ENCODE measurements around the gene RUFY1. TPM values are rescaled to one million over a fixed set of nuclear protein-coding genes. Genes with fewer than 3 reads are reported as not detected.
A peak's percentile ranks its signal among the peaks of the same experiment; 100 is the strongest.

RUFY1 gene
- total and polyA plus RNA-seq, 2 of the 13 experiments (the other 11 are each of a cell fraction or from before 2014, with no cell fraction given) = 19.9 to 31.9 TPM

- no peak for TF ChIP-seq SNAPC4 (CRISPR knock-in tag; IDR thresholded peaks at IDR 0.05)
- TF ChIP-seq ZNF138 (CRISPR knock-in tag; IDR thresholded peaks at IDR 0.05; ENCODE audit: low read depth) = no peak
- no peak for TF ChIP-seq ISX (CRISPR knock-in tag; conservative IDR thresholded peaks at IDR 0.05)
- 0 out of 2 replicates have a peak, but pooled peaks have one; percentile 29 for TF ChIP-seq SALL1 (CRISPR knock-in tag; IDR thresholded peaks at IDR 0.05)
- no peak for TF ChIP-seq KLF13 (CRISPR knock-in tag; IDR thresholded peaks at IDR 0.05)
- no peak for TF ChIP-seq ZNF441 (CRISPR knock-in tag; IDR thresholded peaks at IDR 0.05; ENCODE audit: borderline replicate concordance)
- TF ChIP-seq CENPX (CRISPR knock-in tag; IDR thresholded peaks at IDR 0.05) = no peak
- 0 out of 2 replicates have a peak, but pooled peaks have one; percentile 22 for TF ChIP-seq CBX5 (CRISPR knock-in tag; IDR thresholded peaks at IDR 0.05; ENCODE audit: borderline replicate concordance)
- TF ChIP-seq ZNF574 (CRISPR knock-in tag; IDR thresholded peaks at IDR 0.05) = 0 out of 2 replicates have a peak, but pooled peaks have one; percentile 17
- TF ChIP-seq RAD21 (CRISPR knock-in tag; IDR thresholded peaks at IDR 0.05) = 0 out of 2 replicates have a peak, but pooled peaks have one; percentile 31
- no peak for TF ChIP-seq SMARCC2 (IDR thresholded peaks at IDR 0.05)
- TF ChIP-seq ZNF792 (CRISPR knock-in tag; IDR thresholded peaks at IDR 0.05) = 0 out of 2 replicates have a peak, but pooled peaks have one; percentile 30
- TF ChIP-seq ZNF263 (CRISPR knock-in tag; IDR thresholded peaks at IDR 0.05) = 0 out of 2 replicates have a peak, but pooled peaks have one; percentile 38
- peak; percentile 22; the same call in 1 of the 2 replicates for TF ChIP-seq RXRB (CRISPR knock-in tag; IDR thresholded peaks at IDR 0.05; ENCODE audit: borderline replicate concordance)
- TF ChIP-seq ZNF800 (CRISPR knock-in tag; IDR thresholded peaks at IDR 0.05) = peak; percentile 64; the same call in 1 of the 2 replicates
- TF ChIP-seq MIER2 (CRISPR knock-in tag; IDR thresholded peaks at IDR 0.05) = 0 out of 2 replicates have a peak, but pooled peaks have one; percentile 25
Measured at GRCh38 chr5:179530069-179530998, 20.0 kb upstream of the RUFY1 start (continued).
